Fibroblast of villous mesenchyme (primary cell): ENCODE data around the gene CKMT2. TPM values are rescaled to one million over a fixed set of nuclear protein-coding genes. Genes with fewer than 3 reads are reported as not detected.

Source experiments
- DNase-seq: peaks from one replicate; pipeline ENCODE4 v3.0.0-alpha.2; 2010; ENCODE audit warnings: low read depth
- H3K4me3 ChIP-seq: 2 replicates; pipeline ENCODE4 v1.5.1; 2011; ENCODE audit warnings: low read depth, mild to moderate bottlenecking, low read length
- CTCF ChIP-seq: IDR thresholded peaks from 2 replicates; pipeline ENCODE4 v1.5.1; 2012; ENCODE audit warnings: low read depth, mild to moderate bottlenecking, low read length; ENCODE audit not compliant: insufficient read depth
- total RNA-seq: library from RNA; depleted of rRNA; stranded (reverse); fragments of >200 nt; gene quantifications from 2 replicates; pipeline ENCODE4 v1.2.3, GENCODE V29; 2012

The CKMT2 gene
- total RNA-seq, 1 donor: 0.43 TPM

DNA sequence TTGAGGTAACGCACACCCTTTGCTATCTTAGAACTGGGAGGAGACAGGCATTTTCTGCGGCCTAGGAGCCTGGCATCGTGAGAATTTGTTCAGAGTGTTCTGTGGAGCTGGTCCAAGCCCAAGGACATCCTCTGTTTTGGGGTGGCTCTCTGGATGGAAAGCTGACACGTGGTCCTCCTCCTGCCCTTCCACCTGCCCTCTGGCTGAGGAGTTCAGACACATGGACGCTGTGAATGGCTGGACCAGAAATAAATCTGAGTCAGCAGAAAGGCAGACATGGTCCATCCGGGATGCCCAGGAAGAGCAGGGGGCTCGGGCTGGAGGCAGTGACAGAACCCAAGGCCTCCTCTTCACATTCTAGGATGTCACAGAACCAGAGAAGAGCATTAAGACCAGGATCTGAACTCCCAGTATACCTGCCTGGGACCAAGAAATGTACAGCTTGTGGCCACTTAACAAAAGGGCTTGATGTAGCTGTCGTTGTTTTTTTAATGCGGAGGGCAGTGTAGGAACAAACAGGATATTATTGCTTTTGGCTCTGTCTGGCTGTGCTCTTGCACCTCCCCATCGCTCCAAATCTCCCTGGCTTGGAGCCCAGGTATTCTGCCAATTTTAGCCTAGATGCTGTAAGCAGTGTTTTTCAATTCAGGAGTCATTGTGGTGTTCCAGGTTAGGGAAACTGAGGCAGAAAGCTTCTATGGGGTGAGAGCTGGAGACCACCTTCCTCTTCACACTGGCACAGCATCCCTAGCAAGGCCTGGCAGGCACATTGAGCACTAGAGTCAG, 2.4 kb downstream of the CKMT2 start:
- no peak for DNase-seq
- no peak overlapping the region for H3K4me3 ChIP-seq
- TF ChIP-seq CTCF: no peak

GRCh38 chr5:81238460-81238859, 5.3 kb downstream of the CKMT2 start:
- no peak for TF ChIP-seq CTCF
- DNase-seq: no peak
- no peak overlapping the region for H3K4me3 ChIP-seq

GRCh38 chr5:81239613-81240012, 6.5 kb downstream of the CKMT2 start:
- no peak overlapping the region for H3K4me3 ChIP-seq
- DNase-seq: no peak
- no peak for TF ChIP-seq CTCF

DNA sequence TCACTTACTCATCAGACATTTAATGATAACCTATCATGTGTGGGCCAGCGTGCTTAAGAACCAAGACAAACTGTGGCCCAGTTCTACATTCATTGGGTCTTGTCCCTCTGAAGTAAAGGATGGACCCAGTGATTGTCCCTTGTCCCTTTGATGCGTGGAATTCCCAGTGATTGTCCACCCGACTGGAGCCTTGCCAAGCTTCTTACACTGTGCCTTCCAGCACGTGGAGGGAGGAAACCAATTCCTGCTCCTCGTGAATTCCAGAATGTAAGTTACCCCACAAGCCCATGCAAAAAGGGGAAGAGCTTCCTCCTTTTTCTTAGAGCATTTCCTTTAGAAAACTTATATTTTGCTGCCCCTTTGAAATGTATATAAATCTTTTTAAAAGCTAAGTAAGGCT, 7.9 kb downstream of the CKMT2 start:
- H3K4me3 ChIP-seq: no peak overlapping the region
- no peak for TF ChIP-seq CTCF
- DNase-seq: no peak

DNA sequence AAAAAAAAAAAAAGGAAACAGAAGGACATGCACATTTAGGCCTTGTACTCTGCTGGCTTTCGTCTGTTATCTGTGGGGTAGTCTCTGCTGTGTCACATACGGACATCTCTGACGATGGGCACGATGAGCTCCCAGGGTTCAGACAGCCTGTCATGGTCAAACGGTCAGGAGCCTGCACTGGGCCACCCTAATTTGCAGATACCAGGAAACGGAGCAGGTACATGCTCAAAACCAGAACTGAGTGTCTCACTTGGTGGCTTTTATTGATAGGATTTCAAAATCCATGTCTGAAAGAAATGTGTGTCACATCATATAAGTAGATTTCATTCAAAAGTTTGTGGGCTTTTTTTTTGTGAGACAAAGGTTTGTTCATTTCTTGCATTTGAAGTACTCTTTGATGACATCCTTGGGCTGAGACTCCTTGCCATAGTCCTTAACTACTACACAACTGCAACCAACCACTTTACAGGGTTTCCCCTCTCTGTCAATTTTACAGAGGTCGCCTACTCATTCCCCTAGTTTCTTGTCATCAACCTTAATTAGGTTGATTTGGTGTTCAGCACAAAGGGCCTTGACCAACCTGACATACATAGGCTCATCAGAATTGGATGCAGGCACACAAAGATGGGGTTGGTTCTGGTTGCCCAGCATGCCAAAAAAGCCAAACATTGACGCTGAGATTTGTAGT, 9.0 kb downstream of the CKMT2 start:
- no peak overlapping the region for H3K4me3 ChIP-seq
- no peak for DNase-seq
- TF ChIP-seq CTCF: no peak

DNA sequence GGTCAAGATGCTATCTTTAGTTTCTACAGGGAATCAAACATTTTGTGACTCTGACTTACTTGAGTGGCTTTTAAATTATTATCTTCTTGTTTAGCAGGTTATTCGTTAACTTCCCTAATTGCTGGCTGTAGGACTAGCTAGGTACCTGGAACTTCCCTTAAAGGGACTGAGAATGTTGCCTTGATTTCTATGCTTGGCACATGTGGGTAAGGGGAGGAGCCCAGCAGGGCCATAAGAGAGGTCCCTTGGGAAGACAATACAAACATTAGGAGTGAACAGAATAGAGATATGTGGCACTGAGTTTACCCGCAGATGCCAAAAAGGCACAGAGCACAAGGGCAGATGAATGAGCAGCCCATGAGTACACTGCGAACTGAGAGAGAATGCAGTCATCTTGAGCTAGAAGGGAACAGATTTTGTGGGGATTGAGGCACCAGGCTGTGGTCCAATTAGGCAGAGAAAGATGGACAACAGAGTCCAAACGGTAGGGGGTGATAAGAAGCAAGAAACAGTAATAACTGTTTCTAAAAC, 9.8 kb downstream of the CKMT2 start:
- no peak for DNase-seq
- H3K4me3 ChIP-seq: no peak overlapping the region
- TF ChIP-seq CTCF: no peak
